ENCODE data around the gene ASIC4. TPM values are rescaled to one million over a fixed set of nuclear protein-coding genes. Genes with fewer than 3 reads are reported as not detected.

Gene ASIC4
- total RNA-seq, 1 experiment from 2014 or later: 0.08 TPM

Small RNA genes lying within 50 kb of the gene (small RNA-seq; reads per million reads assigned to genes)
- gene MIR3132: not detected

Other genes with a start within 250 kb of the ASIC4 start
- gene DNAJB2, start 235.1 kb upstream of the ASIC4 start, total RNA-seq (2014; rRNA removed; shearing (Covaris generic)): 43.1 and 51.1 TPM in 2 replicates
- gene PTPRN, start 205.1 kb upstream of the ASIC4 start, total RNA-seq (2014; rRNA removed; shearing (Covaris generic)): not detected in 2 replicates
- gene RESP18, start 181.7 kb upstream of the ASIC4 start, total RNA-seq (2014; rRNA removed; shearing (Covaris generic)): not detected in 2 replicates
- gene DNPEP, start 126.6 kb upstream of the ASIC4 start, total RNA-seq (2014; rRNA removed; shearing (Covaris generic)): 155 and 158 TPM in 2 replicates
- 0.63 TPM in 1 of 2 replicates, not detected in the other for gene DES, start 96.1 kb upstream of the ASIC4 start, total RNA-seq (2014; rRNA removed; shearing (Covaris generic))
- gene SPEG, start 79.6 kb upstream of the ASIC4 start, total RNA-seq (2014; rRNA removed; shearing (Covaris generic)): 6.7 and 8.3 TPM in 2 replicates
- gene GMPPA, start 15.6 kb upstream of the ASIC4 start, total RNA-seq (2014; rRNA removed; shearing (Covaris generic)): 68.2 and 84.5 TPM in 2 replicates
- gene CHPF, start 29.3 kb downstream of the ASIC4 start, total RNA-seq (2014; rRNA removed; shearing (Covaris generic)): 70.1 and 75.4 TPM in 2 replicates
- gene TMEM198, start 29.5 kb downstream of the ASIC4 start, total RNA-seq (2014; rRNA removed; shearing (Covaris generic)): 5.2 and 5.6 TPM in 2 replicates
- 0.86 and 1.3 TPM in 2 replicates for gene OBSL1, start 57.1 kb downstream of the ASIC4 start, total RNA-seq (2014; rRNA removed; shearing (Covaris generic))
- not detected in 2 replicates for gene INHA, start 57.8 kb downstream of the ASIC4 start, total RNA-seq (2014; rRNA removed; shearing (Covaris generic))
- gene STK11IP, start 83.4 kb downstream of the ASIC4 start, total RNA-seq (2014; rRNA removed; shearing (Covaris generic)): 28.1 and 28.8 TPM in 2 replicates
- gene SLC4A3, start 113.1 kb downstream of the ASIC4 start, total RNA-seq (2014; rRNA removed; shearing (Covaris generic)): 0.08 and 0.36 TPM in 2 replicates

Measured in HT-29 (cell line).